HG03432 (cell line): Measurements from ENCODE around the gene SPPL2C.

Source experiments
- ATAC-seq: cut with Tn5 transposase; IDR thresholded peaks from one replicate; pipeline ENCODE4 v1.9.1; 2021; ENCODE audit warnings: mild to moderate bottlenecking, moderate library complexity; ENCODE audit not compliant: unreplicated experiment

The SPPL2C gene, protein sequence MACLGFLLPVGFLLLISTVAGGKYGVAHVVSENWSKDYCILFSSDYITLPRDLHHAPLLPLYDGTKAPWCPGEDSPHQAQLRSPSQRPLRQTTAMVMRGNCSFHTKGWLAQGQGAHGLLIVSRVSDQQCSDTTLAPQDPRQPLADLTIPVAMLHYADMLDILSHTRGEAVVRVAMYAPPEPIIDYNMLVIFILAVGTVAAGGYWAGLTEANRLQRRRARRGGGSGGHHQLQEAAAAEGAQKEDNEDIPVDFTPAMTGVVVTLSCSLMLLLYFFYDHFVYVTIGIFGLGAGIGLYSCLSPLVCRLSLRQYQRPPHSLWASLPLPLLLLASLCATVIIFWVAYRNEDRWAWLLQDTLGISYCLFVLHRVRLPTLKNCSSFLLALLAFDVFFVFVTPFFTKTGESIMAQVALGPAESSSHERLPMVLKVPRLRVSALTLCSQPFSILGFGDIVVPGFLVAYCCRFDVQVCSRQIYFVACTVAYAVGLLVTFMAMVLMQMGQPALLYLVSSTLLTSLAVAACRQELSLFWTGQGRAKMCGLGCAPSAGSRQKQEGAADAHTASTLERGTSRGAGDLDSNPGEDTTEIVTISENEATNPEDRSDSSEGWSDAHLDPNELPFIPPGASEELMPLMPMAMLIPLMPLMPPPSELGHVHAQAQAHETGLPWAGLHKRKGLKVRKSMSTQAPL

DNA sequence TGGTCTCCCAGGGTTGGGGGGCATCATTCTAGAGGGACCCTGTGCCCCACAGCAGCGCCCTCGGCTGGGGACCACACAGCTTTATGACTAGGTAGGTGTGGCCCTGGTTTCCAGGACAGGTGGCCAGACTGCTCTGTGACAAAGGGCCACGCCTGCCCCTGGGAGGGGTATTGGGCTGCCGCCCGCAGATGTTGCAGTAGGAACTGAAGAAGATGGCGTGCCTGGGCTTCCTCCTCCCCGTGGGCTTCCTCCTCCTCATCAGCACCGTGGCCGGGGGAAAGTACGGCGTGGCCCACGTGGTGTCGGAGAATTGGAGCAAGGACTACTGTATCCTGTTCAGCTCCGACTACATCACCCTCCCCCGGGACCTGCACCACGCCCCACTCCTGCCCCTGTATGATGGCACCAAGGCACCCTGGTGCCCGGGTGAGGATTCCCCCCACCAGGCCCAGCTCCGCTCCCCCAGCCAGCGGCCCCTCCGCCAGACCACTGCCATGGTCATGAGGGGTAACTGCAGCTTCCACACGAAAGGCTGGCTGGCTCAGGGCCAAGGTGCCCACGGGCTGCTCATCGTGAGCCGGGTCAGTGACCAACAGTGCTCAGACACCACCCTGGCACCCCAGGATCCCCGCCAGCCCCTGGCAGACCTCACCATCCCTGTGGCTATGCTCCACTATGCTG is at the start of gene SPPL2C:
SPPL2C (plus strand) TSS at position 187 of the 681 bp plus-strand sequence; CDS start at position 213, 26 bp downstream.
- ATAC-seq = no peak

DNA sequence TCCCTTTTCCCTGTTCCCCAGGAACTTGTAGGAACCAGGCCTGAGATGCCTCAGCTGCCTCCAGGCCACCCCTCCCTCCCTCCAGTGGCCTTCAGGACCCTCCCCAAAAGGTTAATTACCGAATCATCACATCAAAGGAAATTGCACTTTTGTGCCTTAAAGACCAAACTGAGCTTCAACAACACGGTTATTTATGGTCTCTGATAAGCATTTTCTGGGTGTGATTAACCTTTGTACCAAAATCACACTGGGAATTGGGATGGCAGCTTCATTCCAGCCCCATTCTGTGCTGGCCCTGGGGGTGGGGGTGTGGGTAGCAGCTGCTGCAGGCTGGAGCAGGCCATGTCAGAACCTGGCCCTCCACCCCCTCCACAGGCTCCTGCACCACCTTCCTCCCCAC is 43.9 kb upstream of the SPPL2C start:
- ATAC-seq = no peak

DNA sequence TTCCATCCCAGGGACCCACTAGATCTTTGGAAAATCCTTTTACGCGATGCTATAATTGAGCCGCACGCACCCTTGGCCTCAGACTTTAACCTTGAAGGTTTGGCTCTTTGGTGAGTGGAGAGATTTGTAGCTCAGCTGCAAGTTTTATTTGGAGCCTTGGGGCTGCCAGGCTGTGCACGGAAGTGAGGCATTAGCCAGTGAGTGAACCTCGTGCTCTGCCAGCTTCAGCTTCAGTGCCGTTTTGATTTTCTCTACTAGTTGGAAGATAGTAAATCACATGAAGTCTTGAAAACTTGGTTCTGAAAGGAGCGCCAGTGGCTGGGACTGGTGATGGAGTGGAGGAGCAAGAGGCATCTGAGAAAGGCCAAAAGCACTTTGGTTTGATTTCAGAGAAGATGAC is 43.3 kb upstream of the SPPL2C start:
- no peak for ATAC-seq

DNA sequence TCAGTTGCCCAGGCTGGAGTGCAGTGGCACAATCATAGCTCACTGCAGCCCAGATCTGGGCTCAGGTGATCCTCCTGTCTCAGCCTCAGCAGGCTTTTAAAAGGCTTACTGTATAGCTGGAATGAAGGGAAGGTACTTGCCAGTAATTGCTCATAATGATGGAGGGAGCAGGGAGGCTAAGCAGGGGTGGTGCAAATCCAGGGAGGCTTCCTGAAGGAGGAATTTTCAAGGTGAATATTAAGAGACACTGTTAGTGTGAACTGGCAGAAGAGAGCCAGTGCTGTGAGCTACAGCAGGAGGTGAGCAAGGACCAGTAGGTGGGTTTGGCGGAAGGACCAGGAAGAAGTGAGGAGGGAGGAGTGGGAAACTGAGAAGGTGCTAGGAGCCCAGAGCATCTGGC is 35.8 kb upstream of the SPPL2C start:
- ATAC-seq = no peak

DNA sequence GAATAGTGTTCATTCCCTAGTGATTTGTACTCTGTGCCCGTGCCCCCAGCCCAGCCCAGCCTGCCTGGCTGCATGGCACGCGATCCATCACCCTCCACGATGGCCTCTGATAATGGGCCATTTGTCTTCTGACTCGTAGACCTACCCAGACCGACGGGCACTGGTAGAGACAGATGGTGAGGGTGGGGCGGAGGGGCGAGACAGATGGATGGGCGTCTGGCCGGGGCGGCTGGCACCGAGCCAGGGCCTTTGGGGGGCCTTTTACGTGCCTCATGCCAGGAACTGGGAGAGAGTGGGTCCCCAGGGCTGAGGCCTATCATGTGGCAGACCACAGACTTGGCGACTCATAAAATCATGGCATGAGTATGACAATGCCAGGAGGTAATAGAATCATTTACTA is 35.2 kb upstream of the SPPL2C start:
- ATAC-seq = no peak

DNA sequence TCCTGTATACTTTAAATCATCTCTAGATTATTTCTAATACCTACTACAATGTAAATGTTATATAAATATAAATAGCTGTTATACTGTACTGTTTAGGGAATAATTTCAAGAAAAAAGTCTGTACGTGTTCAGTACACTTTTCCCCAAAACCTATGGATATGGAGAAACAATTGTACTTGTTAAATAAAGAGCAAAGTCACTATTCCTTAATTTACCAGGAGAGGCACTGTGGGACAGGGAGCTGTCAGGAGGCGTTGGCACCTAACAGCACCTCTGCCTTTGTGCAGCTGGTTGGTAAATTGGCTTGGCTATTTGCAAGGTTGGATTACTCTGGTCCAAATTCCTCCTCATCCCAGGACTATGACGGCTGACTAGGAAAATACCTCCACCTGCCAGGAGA is 32.6 kb upstream of the SPPL2C start:
- ATAC-seq = no peak

DNA sequence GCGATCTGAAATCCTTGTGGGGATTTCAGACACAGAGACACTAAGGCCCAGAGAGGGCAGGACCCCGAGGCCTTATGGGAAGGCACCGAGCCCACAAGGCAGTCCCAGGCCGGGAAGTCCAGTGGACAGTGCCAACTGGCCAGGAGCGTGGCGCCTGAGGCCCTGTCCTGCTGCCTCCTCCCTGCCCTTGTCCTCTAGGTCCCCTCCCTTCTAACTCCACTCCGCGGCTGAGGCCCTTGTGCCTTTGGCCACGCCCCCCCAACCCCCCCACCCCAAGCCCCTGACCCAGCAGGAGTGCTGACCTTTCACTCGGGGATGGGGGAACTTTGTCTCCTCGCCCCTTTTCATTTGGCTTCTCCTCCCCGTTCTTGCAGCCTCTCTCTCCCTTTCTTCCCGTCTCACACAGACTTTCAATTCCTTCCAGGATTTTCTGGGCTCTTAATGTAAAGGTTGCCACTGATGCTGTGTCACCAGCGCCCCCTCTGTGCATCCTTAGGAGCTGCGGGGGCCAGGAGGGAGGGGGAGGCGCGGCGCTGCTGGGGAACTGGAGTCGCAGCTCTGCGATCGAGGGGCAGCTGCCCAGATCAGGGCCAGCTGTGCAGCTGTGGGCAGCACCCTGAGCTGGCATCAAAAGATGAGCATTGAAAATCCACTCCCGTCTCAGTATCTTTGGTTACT is 31.5 kb upstream of the SPPL2C start:
- no peak for ATAC-seq

DNA sequence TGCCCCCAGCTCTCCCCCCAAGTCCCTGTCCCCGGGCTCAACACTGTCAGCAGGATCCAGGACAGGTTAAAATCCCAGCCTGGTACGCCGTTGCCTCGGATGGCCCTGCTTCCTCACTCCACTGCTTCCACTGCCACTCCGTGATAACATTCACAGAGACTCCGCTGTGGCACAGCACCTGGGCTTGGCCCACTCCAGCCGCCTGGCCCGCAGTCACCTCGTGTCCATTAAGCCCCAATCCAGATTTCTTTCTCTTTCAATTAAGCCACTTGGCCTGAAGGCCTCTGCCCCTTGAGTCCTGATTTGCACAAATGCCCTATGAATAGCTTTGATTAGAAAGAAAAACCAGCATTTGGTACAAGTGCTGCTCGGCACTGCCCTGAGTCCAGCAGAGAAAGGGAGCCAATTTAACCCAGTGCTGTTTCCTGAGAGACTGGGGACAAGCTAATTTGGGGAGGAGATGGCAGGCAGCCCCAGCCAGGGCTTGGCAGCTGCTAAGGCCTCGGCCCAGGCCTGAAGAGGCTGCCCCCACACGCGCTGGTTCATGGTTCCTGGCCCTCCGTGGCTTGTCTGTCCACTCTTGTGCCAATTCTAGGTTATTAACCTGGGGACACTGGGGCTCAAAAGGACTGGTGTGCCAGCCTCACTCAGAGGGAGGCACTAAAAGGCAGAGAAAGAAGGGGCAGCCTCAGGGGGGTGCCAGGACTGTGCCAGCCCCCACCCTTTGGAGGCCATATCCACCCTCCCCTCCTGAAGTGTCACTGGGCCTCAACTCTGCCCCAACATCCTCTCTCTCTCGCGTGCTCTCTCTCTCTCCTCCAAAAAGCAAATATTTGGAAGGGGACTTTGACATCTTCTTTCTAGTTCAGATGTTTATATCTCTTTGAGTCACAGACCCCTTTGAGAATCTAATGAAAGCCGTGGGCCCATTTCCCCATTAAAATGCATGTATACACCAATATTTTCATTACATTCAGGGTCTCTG is 29.8 kb upstream of the SPPL2C start:
- ATAC-seq = no peak

DNA sequence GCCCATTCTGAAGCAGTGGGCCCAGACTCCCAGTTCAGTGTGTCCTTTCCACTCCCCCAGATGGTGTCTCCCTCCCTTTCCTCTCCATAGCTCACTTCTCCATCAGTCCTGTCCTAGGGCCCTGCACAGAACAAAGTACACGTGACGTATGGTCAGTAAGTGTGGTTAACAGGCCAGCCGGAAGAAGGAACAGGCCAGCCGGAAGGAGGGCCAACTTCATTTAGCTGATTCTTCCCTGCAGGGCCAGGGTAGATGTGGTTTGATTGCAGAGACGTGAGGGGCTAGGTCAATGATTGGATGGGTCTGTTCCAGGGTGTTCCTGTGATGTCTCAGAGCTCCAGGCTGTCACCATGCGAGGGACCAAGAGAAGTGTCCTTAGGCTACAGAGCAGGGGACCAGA is 28.9 kb upstream of the SPPL2C start:
- no peak for ATAC-seq

DNA sequence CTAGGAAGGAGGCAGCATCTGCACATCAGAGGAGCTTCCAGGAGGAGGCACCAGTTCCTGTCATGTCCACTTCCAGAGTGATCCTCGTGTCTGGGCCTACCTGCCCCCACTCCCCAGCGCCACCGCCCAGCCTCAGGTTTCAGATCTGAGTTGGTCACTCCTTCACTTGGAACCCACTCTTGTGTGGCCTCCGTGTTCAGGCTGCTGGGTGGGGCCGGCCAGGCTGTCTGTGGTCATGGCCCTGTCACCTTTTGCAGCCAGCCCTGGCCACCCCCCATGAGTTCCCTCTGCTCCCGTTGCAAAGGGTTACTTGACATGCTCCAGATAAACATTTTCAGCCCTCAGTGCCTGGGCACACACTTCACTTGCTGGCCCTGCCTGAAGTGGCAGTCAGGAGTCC is 26.6 kb upstream of the SPPL2C start:
- ATAC-seq = no peak

DNA sequence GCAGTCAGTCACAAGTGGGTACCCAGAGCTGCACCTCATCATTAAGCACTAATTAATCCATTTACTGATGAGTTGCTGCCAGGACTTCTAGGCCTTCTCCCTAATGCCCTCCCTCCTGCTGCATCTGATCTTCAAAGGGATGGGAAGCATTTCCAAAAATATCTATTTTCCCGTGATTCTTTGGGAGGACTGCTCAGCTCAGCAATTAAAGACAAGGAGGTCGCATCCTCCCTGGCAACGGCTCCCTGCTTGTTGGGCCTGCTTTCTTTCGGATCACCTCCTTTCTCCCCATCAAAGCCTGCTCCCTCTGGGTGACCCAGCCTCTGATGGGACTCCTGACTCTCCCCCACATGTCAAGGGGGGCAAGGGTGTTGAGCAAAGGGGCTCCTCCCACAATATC is 26.0 kb upstream of the SPPL2C start:
- ATAC-seq = no peak

DNA sequence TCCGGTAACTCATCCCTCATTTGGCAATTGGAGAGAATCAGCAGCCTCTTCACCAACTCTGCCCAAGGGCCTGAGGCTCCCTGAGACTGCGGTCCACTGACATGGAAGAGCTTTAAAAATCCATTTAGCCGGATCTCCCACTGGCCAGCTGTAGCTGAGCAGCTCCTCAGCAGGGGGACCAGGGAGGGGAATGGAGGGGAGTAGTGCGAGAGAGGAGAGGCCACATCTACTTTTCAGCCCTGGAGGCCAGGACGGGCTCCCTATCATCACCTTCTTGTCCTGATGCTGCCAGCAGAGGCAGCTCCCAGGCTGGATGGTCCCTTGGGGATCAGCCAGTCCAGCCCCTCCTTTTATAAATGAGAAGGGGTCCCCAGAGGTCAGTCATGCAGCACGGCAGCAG is 25.0 kb upstream of the SPPL2C start:
- ATAC-seq = no peak

DNA sequence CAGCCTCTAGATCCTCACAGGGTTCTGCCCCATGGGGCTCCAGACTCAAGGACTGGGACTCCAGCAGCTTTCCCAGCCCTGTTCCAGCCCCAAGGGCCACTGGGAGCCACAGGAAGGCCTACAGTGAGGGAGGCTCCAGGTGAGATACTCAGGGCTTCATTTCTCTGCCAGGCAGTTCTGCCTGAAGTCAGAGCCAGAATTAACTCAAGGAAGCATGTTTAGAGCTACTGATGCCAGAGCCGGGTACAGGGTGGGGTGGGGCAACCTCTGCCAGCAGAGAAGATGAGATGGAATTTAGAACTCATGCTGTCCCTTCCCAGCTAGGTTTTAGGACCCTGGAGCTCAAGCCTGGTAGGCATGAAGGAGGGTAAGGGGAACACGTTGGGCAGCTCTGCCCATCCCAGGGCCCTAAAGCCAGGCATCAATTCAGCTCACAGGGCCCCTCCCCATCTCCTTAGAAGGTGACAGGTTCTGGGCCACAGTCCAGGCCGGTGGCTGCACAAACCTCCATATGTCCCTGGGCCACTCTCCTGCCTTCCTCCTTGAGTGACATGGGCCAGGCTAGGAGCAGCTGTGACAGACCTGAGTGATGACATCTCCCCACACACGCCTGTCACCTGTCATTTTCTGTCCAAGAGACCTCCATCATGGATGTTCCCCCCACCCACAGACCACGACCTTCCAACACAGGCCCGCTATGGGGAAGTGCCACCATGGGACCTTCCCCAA is 24.5 kb upstream of the SPPL2C start:
- no peak for ATAC-seq

DNA sequence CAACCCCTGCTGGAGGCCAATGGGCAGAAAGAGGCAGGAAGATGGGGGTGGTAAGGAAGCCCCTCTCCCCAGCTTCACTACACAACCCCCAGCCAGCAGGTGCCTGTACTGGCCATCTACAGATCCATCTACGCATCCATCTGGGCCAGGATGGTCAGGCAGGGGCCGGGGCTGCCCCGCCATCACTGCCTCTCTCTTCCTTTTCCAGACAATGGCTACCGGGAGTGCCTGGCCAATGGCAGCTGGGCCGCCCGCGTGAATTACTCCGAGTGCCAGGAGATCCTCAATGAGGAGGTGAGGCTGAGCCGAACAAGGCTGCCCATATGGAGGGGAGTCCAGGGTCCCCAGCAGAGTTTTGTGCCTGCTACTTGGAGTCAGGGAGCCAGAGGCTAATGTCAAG is 23.5 kb upstream of the SPPL2C start:
- ATAC-seq = no peak

DNA sequence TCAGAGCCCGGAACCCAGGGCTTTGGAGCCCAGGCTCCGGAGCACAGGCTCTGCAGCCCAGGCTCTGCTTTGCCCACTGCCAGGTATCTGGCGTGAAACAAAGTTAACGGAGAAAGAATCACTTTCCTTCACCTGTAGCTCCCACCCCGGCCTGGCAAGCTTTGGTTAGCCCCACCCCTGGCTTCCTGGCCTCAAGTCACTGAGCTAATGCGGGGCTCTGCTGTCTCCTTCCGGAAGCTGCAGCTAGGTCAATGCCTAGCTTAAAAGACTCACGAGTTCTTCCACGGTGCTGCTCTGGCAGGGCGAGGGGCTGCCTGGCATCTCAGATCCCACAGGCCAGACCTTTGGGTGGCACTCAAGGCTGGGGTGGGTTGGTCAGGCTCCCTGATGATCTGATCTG is 21.1 kb upstream of the SPPL2C start:
- ATAC-seq = no peak

DNA sequence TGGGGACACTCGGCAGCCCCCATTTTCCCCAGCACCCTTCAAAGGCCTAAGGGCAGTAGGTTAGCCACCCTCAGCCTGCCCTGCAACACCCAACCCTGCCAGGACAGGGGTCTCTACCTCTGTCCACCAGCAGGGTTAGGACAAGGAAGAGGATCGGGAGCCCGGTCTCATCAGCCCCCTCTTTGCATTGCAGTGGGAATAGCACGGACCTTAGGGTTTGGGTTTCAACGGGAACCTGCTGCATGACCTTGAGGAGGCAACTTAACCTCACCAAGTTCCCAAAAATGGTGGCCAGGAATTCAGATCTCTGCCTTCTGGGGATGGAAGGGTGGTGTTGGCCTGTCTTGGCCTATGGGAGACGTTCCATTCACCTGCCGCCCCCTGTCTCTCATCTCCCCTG is 20.2 kb upstream of the SPPL2C start:
- no peak for ATAC-seq

DNA sequence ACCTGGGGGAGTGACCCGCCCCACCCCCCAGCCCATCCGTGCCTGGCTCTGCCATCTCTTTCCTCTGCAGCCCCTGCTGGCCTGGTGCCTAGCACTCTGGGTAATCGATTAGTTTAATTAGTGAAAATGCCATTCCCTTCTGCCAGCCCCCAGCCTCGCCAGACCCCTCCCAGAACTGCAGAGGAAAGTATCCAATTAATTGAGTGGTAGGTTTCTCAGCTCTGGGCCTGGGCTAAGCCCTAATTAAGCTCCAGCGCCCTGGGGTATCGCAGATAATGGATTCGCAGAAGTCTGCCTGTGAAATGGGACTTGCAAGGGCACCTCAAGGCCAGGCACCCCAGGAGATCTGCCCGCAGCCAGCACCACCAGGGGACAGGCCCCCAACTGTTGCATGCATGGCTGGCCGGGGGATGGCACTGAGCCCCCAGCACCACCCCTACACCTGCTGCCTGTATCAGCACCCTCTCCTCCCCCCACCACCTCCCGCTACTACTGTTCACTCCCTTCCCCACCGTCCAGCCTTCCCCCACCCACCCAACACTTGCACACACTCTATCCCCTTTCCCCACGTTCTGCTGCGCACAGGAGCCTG is 19.7 kb upstream of the SPPL2C start:
- no peak for ATAC-seq

DNA sequence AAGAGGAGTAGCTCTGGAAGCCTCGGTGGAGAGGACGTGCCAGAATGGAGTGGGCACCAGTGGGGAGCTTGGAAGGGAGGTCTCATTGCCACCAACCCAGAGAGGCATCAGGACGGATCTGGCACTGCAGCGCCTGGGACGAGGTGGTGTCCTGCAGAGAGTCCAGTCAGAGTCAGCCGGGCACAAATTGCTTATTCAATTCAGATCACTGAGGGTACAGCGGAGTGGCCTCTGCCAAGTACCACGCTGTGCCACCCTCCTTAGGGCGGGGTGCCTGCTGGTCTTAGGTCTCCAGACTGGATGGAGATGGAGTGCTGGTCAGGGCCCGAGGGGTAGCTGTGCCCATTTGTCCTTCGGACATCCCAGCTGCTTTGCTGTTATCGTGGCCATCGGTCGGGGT is 18.9 kb upstream of the SPPL2C start:
- ATAC-seq = no peak

DNA sequence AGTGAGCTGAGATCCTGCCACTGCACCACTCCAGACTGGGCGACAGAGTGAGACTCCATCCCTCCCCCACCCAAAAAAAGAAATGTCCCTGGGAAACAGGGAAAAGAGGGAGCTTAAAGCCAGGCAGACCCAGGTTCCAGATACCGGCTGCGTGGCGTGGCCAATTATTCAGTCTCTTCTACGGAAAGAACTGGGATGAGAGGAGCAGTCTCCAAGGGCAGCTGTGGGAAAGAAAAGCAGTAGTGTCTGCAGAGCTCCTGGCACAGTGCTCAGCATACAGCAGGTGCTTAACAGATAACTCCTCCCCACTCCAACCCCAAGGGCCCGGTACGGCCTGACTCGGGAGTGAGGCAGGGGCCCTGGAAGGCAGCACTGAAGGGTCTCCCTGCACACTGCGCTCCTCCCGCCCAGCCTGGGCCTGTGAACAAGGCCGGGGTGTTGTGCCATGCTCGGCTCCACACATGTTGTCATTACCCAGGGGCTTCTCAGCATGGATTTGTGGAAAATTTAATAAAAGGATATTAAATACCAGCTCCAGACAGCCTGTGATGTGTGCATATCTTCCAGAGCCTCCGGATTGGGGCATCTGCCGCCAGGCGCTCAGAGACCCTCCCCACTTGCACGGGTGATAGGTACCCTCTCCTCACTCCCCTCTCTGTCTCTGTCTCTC is 17.6 kb upstream of the SPPL2C start:
- no peak for ATAC-seq
